Measurements from ENCODE around the gene ELOVL7. TPM values are rescaled to one million over a fixed set of nuclear protein-coding genes. Genes with fewer than 3 reads are reported as not detected.

Gene ELOVL7
- total and polyA plus RNA-seq, 2 of the 4 experiments (the other 2 are of a cell fraction): 0.18 TPM; not detected in 1

DNA sequence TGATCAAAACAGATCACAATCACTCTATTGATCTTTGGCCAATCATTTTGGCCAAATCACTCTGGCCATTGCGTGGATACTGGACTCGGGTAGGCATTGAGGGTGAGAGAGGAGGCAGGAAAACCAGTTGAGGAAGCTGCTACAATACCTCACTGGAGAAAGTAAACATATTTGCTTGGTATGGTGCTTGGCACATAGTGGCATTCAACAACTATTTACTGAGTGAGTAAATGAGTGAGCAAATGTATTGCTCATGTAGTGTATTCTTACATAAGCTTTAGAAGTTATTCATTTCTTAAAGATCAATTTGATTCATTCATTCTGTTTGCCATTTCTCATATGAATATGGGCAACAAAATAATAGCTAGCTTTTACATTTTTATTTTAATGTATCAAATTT is 140.1 kb downstream of the ELOVL7 start:
- in situ Hi-C loops (cut with MboI; ENCODE audit: low sequenced_read_pairs): loop anchor here (10.0 kb wide), 1 partner anchor 241 kb away; the partner anchor contains the start of genes ERCC8 and NDUFAF2
- Histone ChIP-seq H3K4me3 (ENCODE audit: insufficient read depth, low read depth, low read length) (no peak overlapping the region), H4K5ac (ENCODE audit: low read depth, low read length) (no peak overlapping the region), H3K9me3 (ENCODE audit: control insufficient read depth, insufficient read depth, low read length) (no peaks in the 10 kb centered on the region), H3K23ac (ENCODE audit: low read depth, low read length) (no peak overlapping the region), H2AFZ (replicated peaks; ENCODE audit: low read length, poor library complexity) (no peak overlapping the region), H2BK20ac (ENCODE audit: low read depth, low read length) (no peak overlapping the region), H2BK120ac (ENCODE audit: low read depth, low read length) (no peak overlapping the region), H3K9ac (ENCODE audit: low read depth, low read length) (no peak overlapping the region), H2BK5ac (ENCODE audit: low read depth, low read length, poor library complexity, severe bottlenecking) (no peak overlapping the region), H3K4me1 (ENCODE audit: control insufficient read depth, insufficient read depth, low read length) (no peaks in the 10 kb centered on the region), H3K27me3 (ENCODE audit: control insufficient read depth, insufficient read depth, low read length) (peaks cover 8% of the 10 kb centered on the region), H3K14ac (replicated peaks; ENCODE audit: low read depth, low read length) (no peak overlapping the region), H4K8ac (ENCODE audit: low read depth in 2 of 2, low read length in 2 of 2) (no peak overlapping the region), H3K56ac (ENCODE audit: extremely low read depth, insufficient read depth, low read length) (no peak overlapping the region), H3K36me3 (ENCODE audit: control insufficient read depth, insufficient read depth, low read length) (no peaks in the 10 kb centered on the region), H3K18ac (ENCODE audit: low read depth, low read length) (no peak overlapping the region), H2AK5ac (ENCODE audit: low read depth, low read length) (no peak overlapping the region), H3K9me1 (ENCODE audit: insufficient read depth, low read length) (no peaks in the 10 kb centered on the region), H2AK9ac (replicated peaks; ENCODE audit: low read depth, low read length, poor library complexity) (no peak overlapping the region), H3K4ac (ENCODE audit: low read depth, low read length) (no peak overlapping the region), H4K91ac (ENCODE audit: insufficient read depth, low read depth, low read length) (no peak overlapping the region), H3K79me1 (ENCODE audit: low read depth in 1 of 2, low read length in 2 of 2) (peaks cover 0 to 2% of the 10 kb centered on the region in 2 experiments; a peak in 1 of 4 replicates), H3K4me2 (ENCODE audit: low read depth, low read length) (no peak overlapping the region), H3K27ac (ENCODE audit: insufficient read depth, low read length) (no peak overlapping the region), H2BK15ac (ENCODE audit: low read depth, low read length) (no peak overlapping the region), H4K20me1 (ENCODE audit: insufficient read depth, low read length) (no peaks in the 10 kb centered on the region)
- CTCF ChIA-PET: no interaction called here
- intact Hi-C loops (cut with micrococcal nuclease): loop anchor here (10.0 kb wide), 1 partner anchor 141 kb away; the partner anchor contains the start of gene ELOVL7
- no peak for ATAC-seq (ENCODE audit: low read depth)
- BruUV-seq (replicated peaks): no TSS peak
- POLR2A ChIA-PET (ENCODE audit: unreplicated experiment): interaction anchor here (0.6 kb wide), 1 partner anchor 1515 kb away, joined by 4 read pairs; no protein-coding TSS in a partner anchor
- DNase-seq: no peak
- no CpG with 5 or more reads among the region's 2 CpGs for WGBS, 2 experiments (ENCODE audit: extremely low coverage in 2 of 2, insufficient read length in 1 of 2)
- dilution Hi-C loops (cut with HindIII; ENCODE audit: low sequenced_read_pairs, unreplicated experiment): no loop called here
- no peak for TF ChIP-seq BHLHE40 (IDR thresholded peaks at IDR 0.05; ENCODE audit: low read depth, low read length)
- TF ChIP-seq, protein P1, sequence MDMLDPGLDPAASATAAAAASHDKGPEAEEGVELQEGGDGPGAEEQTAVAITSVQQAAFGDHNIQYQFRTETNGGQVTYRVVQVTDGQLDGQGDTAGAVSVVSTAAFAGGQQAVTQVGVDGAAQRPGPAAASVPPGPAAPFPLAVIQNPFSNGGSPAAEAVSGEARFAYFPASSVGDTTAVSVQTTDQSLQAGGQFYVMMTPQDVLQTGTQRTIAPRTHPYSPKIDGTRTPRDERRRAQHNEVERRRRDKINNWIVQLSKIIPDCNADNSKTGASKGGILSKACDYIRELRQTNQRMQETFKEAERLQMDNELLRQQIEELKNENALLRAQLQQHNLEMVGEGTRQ (IDR thresholded peaks at IDR 0.05; ENCODE audit: low read depth, low read length): no peak
- TF ChIP-seq RFX5 (IDR thresholded peaks at IDR 0.05; ENCODE audit: low read depth, low read length): no peak
- TF ChIP-seq POLR2A (IDR thresholded peaks at IDR 0.05; ENCODE audit: low read depth, low read length): no peak
- TF ChIP-seq, protein P2, sequence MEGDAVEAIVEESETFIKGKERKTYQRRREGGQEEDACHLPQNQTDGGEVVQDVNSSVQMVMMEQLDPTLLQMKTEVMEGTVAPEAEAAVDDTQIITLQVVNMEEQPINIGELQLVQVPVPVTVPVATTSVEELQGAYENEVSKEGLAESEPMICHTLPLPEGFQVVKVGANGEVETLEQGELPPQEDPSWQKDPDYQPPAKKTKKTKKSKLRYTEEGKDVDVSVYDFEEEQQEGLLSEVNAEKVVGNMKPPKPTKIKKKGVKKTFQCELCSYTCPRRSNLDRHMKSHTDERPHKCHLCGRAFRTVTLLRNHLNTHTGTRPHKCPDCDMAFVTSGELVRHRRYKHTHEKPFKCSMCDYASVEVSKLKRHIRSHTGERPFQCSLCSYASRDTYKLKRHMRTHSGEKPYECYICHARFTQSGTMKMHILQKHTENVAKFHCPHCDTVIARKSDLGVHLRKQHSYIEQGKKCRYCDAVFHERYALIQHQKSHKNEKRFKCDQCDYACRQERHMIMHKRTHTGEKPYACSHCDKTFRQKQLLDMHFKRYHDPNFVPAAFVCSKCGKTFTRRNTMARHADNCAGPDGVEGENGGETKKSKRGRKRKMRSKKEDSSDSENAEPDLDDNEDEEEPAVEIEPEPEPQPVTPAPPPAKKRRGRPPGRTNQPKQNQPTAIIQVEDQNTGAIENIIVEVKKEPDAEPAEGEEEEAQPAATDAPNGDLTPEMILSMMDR (conservative IDR thresholded peaks at IDR 0.05; ENCODE audit: low read depth, low read length): no peak
- TF ChIP-seq RCOR1 (IDR thresholded peaks at IDR 0.05; ENCODE audit: insufficient replicate concordance, low read length): no peak
- TF ChIP-seq, protein P3, sequence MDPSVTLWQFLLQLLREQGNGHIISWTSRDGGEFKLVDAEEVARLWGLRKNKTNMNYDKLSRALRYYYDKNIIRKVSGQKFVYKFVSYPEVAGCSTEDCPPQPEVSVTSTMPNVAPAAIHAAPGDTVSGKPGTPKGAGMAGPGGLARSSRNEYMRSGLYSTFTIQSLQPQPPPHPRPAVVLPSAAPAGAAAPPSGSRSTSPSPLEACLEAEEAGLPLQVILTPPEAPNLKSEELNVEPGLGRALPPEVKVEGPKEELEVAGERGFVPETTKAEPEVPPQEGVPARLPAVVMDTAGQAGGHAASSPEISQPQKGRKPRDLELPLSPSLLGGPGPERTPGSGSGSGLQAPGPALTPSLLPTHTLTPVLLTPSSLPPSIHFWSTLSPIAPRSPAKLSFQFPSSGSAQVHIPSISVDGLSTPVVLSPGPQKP (IDR thresholded peaks at IDR 0.05; ENCODE audit: borderline replicate concordance, low read depth, low read length): no peak
- TF ChIP-seq MXI1 (IDR thresholded peaks at IDR 0.05; ENCODE audit: borderline replicate concordance, low read depth, low read length): no peak
- no peak for TF ChIP-seq RAD21 (IDR thresholded peaks at IDR 0.05; ENCODE audit: low read length)
- no peak for TF ChIP-seq SMC3 (IDR thresholded peaks at IDR 0.05; ENCODE audit: low read depth, low read length)
- no peak for TF ChIP-seq FOS (IDR thresholded peaks at IDR 0.05; ENCODE audit: low read depth, low read length)
- no peak for TF ChIP-seq MAFK (IDR thresholded peaks at IDR 0.05; ENCODE audit: low read depth, low read length)
- no peak for TF ChIP-seq CHD1 (IDR thresholded peaks at IDR 0.05; ENCODE audit: low read depth, low read length)
- no peak for TF ChIP-seq NFE2L2 (IDR thresholded peaks at IDR 0.05; ENCODE audit: low read depth, low read length)
- no peak for TF ChIP-seq MAZ (IDR thresholded peaks at IDR 0.05; ENCODE audit: borderline replicate concordance, low read depth, low read length)
- TF ChIP-seq CEBPB (IDR thresholded peaks at IDR 0.05; ENCODE audit: low read depth, low read length): no peak

Data from IMR-90 (cell line).